K562 (cell line): ENCODE data around the gene EIF4E1B. TPM values are rescaled to one million over a fixed set of nuclear protein-coding genes. Genes with fewer than 3 reads are reported as not detected.

Experiments
- ATAC-seq: fragments of 200-7000 bp; cut with Tn5 transposase; 3 replicates; pipeline ENCODE4 v1.9.1; 2020; ENCODE audit warnings: moderate library complexity
- BruUV-seq: library from RNA; stranded (reverse); fragments of 400-500 nt; replicated peaks from 2 replicates; lab custom pipeline; 2021; lab: Mats Ljungman, UMichigan
- CTCF ChIA-PET: fragments of 300-600 bp; formaldehyde crosslinking; extraction: SDS; loops from one replicate; lab custom pipeline; 2021; ENCODE audit warnings: low intra/inter-chr PET ratio; lab: Yijun Ruan, JAX
- POLR2A ChIA-PET: fragments of 300-600, 350-650 bp; sonication (Branson Sonifier 250); formaldehyde crosslinking; extraction: SDS; loops from one replicate; lab custom pipeline; 2021; ENCODE audit warnings: antibody characterized with exemption, inconsistent platforms; lab: Yijun Ruan, JAX
- DNase-seq, 4 experiments: peaks; one replicate each; pipeline versions ENCODE4 v3.0.0 to v3.0.0-alpha.2; 2011 to 2018; ENCODE audit warnings: low spot score in 3 of 4, mixed read lengths in 3 of 4; ENCODE audit errors: extremely low read depth in 1 of 4
- FAIRE-seq: peaks from 2 replicates; lab custom pipeline; 2011; peaks lifted over from hg19 to GRCh38; lab: Jason Lieb, UNC
- H2AFZ ChIP-seq: 2 replicates; pipeline ENCODE4 v1.6.0; 2011; ENCODE audit warnings: low read depth, low read length, control low read depth, inconsistent platforms
- H3K27ac ChIP-seq: fragments of 200-600 bp; 3 replicates; pipeline ENCODE4 v1.8.0; 2011; ENCODE audit warnings: low read depth, mild to moderate bottlenecking, control low read depth, inconsistent platforms, low read length, moderate library complexity, mixed read lengths; ENCODE audit errors: extremely low read depth
- H3K27me3 ChIP-seq, 2 experiments: fragments of 300-600 bp in 1 of 2; 2 replicates in 1 of 2; 3 replicates in 1 of 2; pipeline versions ENCODE4 v1.6.0 to v1.8.0; 2011; ENCODE audit warnings: inconsistent platforms in 2 of 2, low read length in 2 of 2, mild to moderate bottlenecking in 1 of 2, mixed read lengths in 1 of 2, moderate library complexity in 1 of 2; ENCODE audit not compliant: control insufficient read depth in 2 of 2, insufficient read depth in 2 of 2
- H3K36me3 ChIP-seq: fragments of 300-600 bp; 3 replicates; pipeline ENCODE4 v1.8.0; 2011; ENCODE audit warnings: mild to moderate bottlenecking, low read length, inconsistent platforms; ENCODE audit not compliant: control insufficient read depth, insufficient read depth
- H3K4me1 ChIP-seq, 2 experiments: fragments of 200-600 bp in 1 of 2; replicated peaks in 1 of 2; 2 replicates in 1 of 2; 3 replicates in 1 of 2; pipeline versions ENCODE4 v1.5.1 to v1.8.0; 2011; ENCODE audit warnings: inconsistent platforms in 2 of 2, low read length in 2 of 2, mild to moderate bottlenecking in 1 of 2, mixed read lengths in 1 of 2, moderate library complexity in 1 of 2; ENCODE audit not compliant: control insufficient read depth in 2 of 2, insufficient read depth in 2 of 2
- H3K4me2 ChIP-seq: 2 replicates; pipeline ENCODE4 v1.6.1; 2011; ENCODE audit warnings: low read length, control low read depth, inconsistent platforms, mixed read lengths; ENCODE audit not compliant: insufficient read depth
- H3K4me3 ChIP-seq: fragments of 200-600 bp; sonication (generic), shearing (Covaris generic); 2 replicates; pipeline ENCODE4 v1.5.1; 2016; ENCODE audit warnings: control low read depth, inconsistent platforms
- H3K79me2 ChIP-seq: fragments of 200-600 bp; 3 replicates; pipeline ENCODE4 v1.8.0; 2011; ENCODE audit warnings: low read length, inconsistent platforms; ENCODE audit not compliant: control insufficient read depth, insufficient read depth
- H3K9ac ChIP-seq, 2 experiments: 2 replicates each; pipeline versions ENCODE4 v1.6.0 to v1.6.1; 2011; ENCODE audit warnings: low read depth in 2 of 2, low read length in 2 of 2, control low read depth in 1 of 2, inconsistent platforms in 1 of 2, mild to moderate bottlenecking in 1 of 2, mixed read lengths in 1 of 2; ENCODE audit not compliant: insufficient read depth in 1 of 2
- H3K9me1 ChIP-seq: one replicate; pipeline ENCODE4 v1.6.0; 2011; ENCODE audit warnings: inconsistent platforms, mild to moderate bottlenecking, low read length, moderate library complexity; ENCODE audit not compliant: control insufficient read depth, insufficient read depth
- H3K9me3 ChIP-seq: replicated peaks from 2 replicates; pipeline ENCODE4 v1.5.1; 2011; ENCODE audit warnings: low read depth, low read length, inconsistent platforms; ENCODE audit not compliant: control insufficient read depth, insufficient read depth
- H4K20me1 ChIP-seq: replicated peaks from 2 replicates; pipeline ENCODE4 v1.6.1; 2011; ENCODE audit warnings: low read length, inconsistent platforms, mixed read lengths; ENCODE audit not compliant: control insufficient read depth, insufficient read depth
- RBM25 ChIP-seq: fragments of 200-400 bp; formaldehyde crosslinking; IDR thresholded peaks from 2 replicates; pipeline ENCODE4 v1.6.1; 2018; ENCODE audit warnings: low read length, low read depth, moderate library complexity; ENCODE audit not compliant: severe bottlenecking
- ZNF695 ChIP-seq: fragments of 450-650 bp; formaldehyde crosslinking; IDR thresholded peaks from 2 replicates; pipeline ENCODE4 v1.4.0; 2020; ENCODE audit warnings: mild to moderate bottlenecking, moderate library complexity
- WGBS: fragments of 100-300 bp; shearing (Covaris generic); methylation state at CpG from one replicate; pipeline ENCODE4 v1.1.6; 2016; ENCODE audit warnings: low coverage, mixed read lengths; ENCODE audit not compliant: insufficient coverage; ENCODE audit errors: missing lambda C conversion rate; 5-methylcytosine and 5-hydroxymethylcytosine counted together
- in situ Hi-C: fragments of 300-500 bp; cut with MboI; formaldehyde crosslinking; loops from 4 replicates; pipeline ENCODE4 v1.15.0; 2018; ENCODE audit warnings: inconsistent platforms, mixed read lengths
- intact Hi-C: fragments of 100-400 bp; cut with micrococcal nuclease; formaldehyde crosslinking; loops from 2 replicates; pipeline ENCODE4 v1.14.2; 2022
- polyA plus RNA-seq, 8 experiments: library from polyadenylated mRNA; depleted of rRNA in 4 of 8; stranded (reverse) in 5 of 8; unstranded in 3 of 8; fragments of >200 nt; fragmentation: Nextera tagmentation in 2 of 8; fragmentation: Illumina TruSeq in 1 of 8; extraction: Ambion mirVana in 2 of 8; extraction: Trizol in 1 of 8; gene quantifications; 2 replicates each; pipeline versions ENCODE4 v1.2.1 to v1.2.3, GENCODE V29; 2011 to 2014; ENCODE audit warnings: inconsistent platforms in 1 of 8, missing spikeins in 1 of 8
- total RNA-seq, 7 experiments: library from RNA; depleted of rRNA in 6 of 7; stranded (reverse); fragments of >200 nt in 6 of 7; fragmentation: Illumina TruSeq in 2 of 7; extraction: Trizol in 2 of 7; gene quantifications; 2 replicates each; pipeline versions ENCODE4 v1.2.1 to v1.2.3, GENCODE V29; 2011 to 2021; ENCODE audit warnings: low replicate concordance in 1 of 7
- TF ChIP-seq, protein P1 (sequence below), 2 experiments: fragments of 450-650 bp in 1 of 2; IDR thresholded peaks; 2 replicates each; pipeline ENCODE4 v1.6.1; 2011 to 2017; ENCODE audit warnings: low read depth in 2 of 2, antibody characterized with exemption in 1 of 2, borderline replicate concordance in 1 of 2, low read length in 1 of 2, mild to moderate bottlenecking in 1 of 2, mixed read lengths in 1 of 2; ENCODE audit not compliant: control insufficient read depth in 1 of 2

EIF4E1B gene
- total and polyA plus RNA-seq, 9 of the 15 experiments (the other 6 are each of a cell fraction or from before 2014, with no cell fraction given), result not detected

GRCh38 chr5:176628406-176629228 lies 1.9 kb upstream of the EIF4E1B start:
- ChIA-PET CTCF (no interaction called here), POLR2A (no interaction called here)
- 6% methylated on average over 12 of the region's 13 CpGs for WGBS

More at GRCh38 chr5:176628406-176629228, 1.9 kb upstream of the EIF4E1B start:
- FAIRE-seq (no peak), ATAC-seq (no peak), DNase-seq (no peak)
- peaks cover 13% of the 10 kb centered on the region; the same call in 1 of the 2 replicates for H4K20me1 ChIP-seq
- peaks cover 0 to 23% of the 10 kb centered on the region in 2 experiments; a peak in 2 of 5 replicates for H3K4me1 ChIP-seq
- no TSS peak for BruUV-seq
- H3K9ac ChIP-seq, result peak overlapping the region in 1 of 2 experiments; percentile 46; a peak in 1 of 4 replicates
- no peak overlapping the region for H3K4me3 ChIP-seq
- H3K27me3 ChIP-seq, result peaks cover 44 to 78% of the 10 kb centered on the region in 2 experiments
- H3K4me2 ChIP-seq, result no peak overlapping the region
- no peaks in the 10 kb centered on the region for H3K9me1 ChIP-seq
- H3K9me3 ChIP-seq, result no peaks in the 10 kb centered on the region
- no peak overlapping the region for H2AFZ ChIP-seq
- intact Hi-C loops, result no loop called here
- no peak overlapping the region for H3K27ac ChIP-seq
- no peak for TF ChIP-seq ZNF695 (CRISPR knock-in tag)
- TF ChIP-seq, protein P1, sequence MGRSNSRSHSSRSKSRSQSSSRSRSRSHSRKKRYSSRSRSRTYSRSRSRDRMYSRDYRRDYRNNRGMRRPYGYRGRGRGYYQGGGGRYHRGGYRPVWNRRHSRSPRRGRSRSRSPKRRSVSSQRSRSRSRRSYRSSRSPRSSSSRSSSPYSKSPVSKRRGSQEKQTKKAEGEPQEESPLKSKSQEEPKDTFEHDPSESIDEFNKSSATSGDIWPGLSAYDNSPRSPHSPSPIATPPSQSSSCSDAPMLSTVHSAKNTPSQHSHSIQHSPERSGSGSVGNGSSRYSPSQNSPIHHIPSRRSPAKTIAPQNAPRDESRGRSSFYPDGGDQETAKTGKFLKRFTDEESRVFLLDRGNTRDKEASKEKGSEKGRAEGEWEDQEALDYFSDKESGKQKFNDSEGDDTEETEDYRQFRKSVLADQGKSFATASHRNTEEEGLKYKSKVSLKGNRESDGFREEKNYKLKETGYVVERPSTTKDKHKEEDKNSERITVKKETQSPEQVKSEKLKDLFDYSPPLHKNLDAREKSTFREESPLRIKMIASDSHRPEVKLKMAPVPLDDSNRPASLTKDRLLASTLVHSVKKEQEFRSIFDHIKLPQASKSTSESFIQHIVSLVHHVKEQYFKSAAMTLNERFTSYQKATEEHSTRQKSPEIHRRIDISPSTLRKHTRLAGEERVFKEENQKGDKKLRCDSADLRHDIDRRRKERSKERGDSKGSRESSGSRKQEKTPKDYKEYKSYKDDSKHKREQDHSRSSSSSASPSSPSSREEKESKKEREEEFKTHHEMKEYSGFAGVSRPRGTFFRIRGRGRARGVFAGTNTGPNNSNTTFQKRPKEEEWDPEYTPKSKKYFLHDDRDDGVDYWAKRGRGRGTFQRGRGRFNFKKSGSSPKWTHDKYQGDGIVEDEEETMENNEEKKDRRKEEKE (IDR thresholded peaks at IDR 0.05; ENCODE audit: borderline replicate concordance in 1 of 2, control insufficient read depth in 1 of 2, low read depth in 2 of 2, low read length in 1 of 2), result no peak
- peak; percentile 46 for TF ChIP-seq RBM25
- no peaks in the 10 kb centered on the region for H3K79me2 ChIP-seq
- in situ Hi-C loops, result no loop called here
- H3K36me3 ChIP-seq, result no peaks in the 10 kb centered on the region
